Epithelial cell of esophagus (primary cell): ENCODE results near the gene CDH15.
"Not testable (repeated sequence)": the region's sequence is repeated elsewhere in the genome, so short reads cannot be mapped to it uniquely, and the experiment has no call there.

Experiments
- DNase-seq: peaks from one replicate; pipeline ENCODE4 v3.0.0; 2010; ENCODE audit warnings: low read depth
- H3K4me3 ChIP-seq: 2 replicates; pipeline ENCODE4 v1.5.1; 2011; ENCODE audit warnings: mild to moderate bottlenecking, low read length, control low read depth
- TF ChIP-seq, protein P1 (sequence below): IDR thresholded peaks from 2 replicates; pipeline ENCODE4 v1.5.1; 2011; ENCODE audit warnings: low read depth, mild to moderate bottlenecking, low read length, control low read depth, inconsistent platforms; ENCODE audit not compliant: insufficient read depth; ENCODE audit errors: missing control alignments

Gene CDH15

DNA sequence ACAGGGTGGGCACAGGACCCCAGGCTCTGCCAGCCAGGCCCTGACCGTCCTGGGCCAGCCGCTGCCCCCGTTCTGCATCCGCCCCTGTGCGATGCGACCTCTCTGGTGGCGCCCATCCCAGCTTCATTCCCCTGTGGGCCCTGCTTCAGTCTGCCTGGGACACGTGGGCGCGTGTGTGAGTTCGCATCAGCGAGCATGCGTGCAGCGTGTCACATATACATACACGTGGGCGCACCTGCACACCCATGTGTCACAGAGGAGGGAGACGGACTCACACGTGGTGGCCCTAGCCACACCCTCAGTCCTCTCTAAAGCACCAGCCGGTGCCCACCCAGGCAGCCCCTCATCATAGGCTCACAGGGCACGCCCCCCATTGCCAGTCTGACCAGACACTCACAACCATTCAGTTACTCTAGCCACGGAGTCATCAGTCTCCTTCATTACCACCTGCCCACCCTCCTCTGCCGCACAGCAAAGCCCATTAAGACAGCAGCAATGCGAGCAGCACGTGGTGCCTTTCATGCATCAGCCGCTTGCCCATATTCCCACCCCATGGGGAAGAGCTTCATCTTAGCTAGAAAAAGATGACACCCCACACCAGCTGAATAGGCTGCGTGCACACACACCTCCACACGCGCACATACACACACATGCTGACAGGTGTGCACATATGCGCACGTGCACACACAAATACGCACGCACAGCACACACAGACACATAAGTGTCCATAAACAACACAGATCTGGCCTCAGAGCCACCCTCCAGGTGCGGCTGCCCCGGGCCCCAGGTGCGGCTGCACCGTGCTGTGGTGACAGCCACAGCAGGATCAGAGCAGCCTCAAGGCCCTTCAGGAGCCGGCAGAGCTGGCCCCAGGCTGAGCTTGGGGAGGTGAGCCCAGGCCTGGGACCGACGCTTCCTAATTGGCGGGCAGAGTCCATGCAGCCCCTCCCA is 9.5 kb upstream of the CDH15 start:
- no peak overlapping the region for H3K4me3 ChIP-seq
- TF ChIP-seq, protein P1, sequence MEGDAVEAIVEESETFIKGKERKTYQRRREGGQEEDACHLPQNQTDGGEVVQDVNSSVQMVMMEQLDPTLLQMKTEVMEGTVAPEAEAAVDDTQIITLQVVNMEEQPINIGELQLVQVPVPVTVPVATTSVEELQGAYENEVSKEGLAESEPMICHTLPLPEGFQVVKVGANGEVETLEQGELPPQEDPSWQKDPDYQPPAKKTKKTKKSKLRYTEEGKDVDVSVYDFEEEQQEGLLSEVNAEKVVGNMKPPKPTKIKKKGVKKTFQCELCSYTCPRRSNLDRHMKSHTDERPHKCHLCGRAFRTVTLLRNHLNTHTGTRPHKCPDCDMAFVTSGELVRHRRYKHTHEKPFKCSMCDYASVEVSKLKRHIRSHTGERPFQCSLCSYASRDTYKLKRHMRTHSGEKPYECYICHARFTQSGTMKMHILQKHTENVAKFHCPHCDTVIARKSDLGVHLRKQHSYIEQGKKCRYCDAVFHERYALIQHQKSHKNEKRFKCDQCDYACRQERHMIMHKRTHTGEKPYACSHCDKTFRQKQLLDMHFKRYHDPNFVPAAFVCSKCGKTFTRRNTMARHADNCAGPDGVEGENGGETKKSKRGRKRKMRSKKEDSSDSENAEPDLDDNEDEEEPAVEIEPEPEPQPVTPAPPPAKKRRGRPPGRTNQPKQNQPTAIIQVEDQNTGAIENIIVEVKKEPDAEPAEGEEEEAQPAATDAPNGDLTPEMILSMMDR = no peak
- no peak for DNase-seq

DNA sequence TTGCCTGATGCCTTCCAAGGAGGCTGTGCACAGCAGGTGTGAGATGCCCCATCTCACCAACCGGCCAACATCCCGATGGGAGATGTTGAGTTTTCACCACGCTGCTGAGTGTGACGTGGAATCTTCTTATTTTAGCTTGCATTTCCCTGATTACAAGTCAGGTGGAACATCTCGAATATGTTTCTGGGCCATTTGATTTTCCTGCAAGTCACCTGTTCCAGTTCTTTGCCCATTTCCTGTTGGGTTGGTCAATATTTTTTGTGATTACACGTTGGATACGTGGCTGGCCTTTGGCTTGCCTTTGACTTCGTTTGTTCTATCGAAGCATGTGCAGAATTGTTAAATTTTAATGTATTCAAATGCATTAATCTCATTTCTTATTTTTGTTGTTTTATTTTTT is 8.3 kb upstream of the CDH15 start:
- TF ChIP-seq, protein P1 = no peak
- DNase-seq = no peak
- H3K4me3 ChIP-seq = no peak overlapping the region

DNA sequence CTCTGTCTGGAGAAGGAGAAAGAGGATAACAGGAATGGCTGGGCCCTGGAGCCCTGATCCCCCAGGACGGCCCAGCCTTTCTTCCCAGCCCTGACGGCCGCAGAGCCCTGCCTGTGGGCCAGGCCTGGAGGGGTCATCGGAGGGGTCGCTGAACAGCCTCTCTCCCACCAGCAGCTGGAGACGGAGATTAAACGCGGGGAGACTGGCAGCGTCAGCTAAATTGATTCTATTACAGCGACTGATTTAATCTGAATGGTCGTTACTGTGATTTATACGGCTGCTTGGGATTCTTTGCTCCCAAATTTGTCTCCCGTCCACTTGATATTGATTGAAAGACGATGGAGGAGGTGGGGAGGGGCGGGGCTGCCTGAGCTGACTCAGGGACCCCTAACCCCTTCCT is 7.1 kb upstream of the CDH15 start:
- TF ChIP-seq, protein P1 = no peak
- no peak overlapping the region for H3K4me3 ChIP-seq
- DNase-seq = no peak

DNA sequence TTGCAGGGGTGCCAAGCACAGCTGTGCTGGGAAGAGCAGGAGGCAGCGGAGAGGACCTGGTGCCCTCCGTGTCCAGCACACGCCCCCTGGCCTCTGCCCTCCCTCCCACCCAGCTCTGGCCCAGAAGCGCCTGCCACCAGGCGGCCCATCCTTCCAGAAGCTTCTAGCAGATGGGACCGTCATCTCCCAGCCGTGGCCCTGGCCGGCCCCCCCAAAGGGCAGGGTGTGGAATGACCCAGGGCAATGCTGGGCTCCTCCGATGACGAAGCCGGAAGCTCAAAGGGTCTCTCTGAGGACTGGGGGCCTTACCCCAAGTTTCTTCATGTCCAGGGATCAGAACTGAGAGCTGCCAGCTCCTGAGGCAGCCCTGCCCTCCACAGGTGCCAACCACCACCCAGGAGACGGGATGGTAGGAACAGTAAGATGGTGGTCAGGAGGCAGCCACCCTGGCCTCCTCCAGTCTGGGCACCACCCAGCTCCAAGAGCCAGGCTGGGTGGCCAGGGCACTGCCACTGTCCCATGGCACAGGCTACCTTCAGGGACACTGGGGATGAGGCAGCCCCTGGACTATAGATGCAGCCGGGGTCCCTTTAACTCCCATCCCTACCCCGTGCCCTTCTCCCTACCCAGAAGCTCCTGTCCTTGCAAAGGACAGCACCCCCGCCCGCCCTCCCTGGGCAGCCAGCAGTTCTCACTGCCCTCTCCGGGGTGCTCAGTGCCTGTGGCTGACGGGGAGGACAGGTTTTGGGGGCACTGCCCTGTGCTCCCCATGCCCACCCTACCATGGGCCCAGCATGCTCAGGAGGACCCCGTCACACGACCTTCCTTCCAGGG is 6.5 kb upstream of the CDH15 start:
- no peak overlapping the region for H3K4me3 ChIP-seq
- TF ChIP-seq, protein P1 = no peak
- no peak for DNase-seq

DNA sequence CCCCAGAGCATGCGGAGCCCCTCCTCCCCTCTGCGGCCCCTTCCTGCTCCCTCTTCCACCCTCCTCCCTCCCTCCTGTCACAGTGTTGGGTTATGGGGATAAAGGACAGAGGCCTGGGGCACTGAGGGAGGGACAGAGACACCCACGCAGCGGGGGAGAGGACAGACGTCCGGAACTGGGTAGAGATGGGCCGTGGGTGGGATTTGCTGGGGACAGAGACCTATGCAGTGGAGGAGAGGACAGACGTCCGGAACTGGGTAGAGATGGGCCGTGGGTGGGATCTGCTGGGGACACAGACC is 5.9 kb upstream of the CDH15 start:
- H3K4me3 ChIP-seq, DNase-seq: not testable (repeated sequence)

DNA sequence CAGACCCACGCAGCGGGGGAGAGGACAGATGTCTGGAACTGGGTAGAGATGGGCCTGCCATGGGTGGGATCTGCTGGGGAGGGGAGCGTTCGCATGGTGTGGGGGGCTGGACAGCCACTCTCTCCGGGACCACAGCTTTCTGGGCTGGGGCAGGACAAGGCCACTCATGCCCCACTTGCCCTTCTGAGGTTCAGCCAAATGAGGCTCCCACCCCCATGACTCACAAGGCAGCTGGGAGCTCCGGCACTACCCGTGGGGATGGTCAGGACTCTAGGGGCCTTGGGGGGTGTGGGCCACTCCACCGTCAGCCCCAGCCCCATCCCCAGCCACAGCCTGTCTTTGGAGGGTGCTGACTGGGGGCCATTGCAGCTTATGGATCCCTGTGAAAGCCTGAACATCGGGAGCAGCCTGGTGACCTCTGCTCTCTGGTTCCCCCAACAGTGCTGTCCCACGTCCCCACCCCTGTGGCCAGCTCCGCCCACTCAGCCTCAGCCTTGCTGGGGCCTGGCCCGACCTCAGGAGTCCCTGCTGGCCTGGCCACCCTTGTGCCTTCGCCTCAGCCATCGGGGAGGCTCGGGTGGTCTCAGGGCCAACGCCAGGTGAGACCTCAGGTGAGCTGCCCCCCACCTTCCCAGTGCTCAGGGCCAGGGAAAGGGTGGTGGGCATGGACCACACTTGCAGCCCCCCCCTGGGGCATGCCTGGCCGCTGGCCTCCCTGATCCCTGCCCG is 4.7 kb upstream of the CDH15 start:
- no peak overlapping the region for H3K4me3 ChIP-seq
- TF ChIP-seq, protein P1 = no peak
- no peak for DNase-seq

DNA sequence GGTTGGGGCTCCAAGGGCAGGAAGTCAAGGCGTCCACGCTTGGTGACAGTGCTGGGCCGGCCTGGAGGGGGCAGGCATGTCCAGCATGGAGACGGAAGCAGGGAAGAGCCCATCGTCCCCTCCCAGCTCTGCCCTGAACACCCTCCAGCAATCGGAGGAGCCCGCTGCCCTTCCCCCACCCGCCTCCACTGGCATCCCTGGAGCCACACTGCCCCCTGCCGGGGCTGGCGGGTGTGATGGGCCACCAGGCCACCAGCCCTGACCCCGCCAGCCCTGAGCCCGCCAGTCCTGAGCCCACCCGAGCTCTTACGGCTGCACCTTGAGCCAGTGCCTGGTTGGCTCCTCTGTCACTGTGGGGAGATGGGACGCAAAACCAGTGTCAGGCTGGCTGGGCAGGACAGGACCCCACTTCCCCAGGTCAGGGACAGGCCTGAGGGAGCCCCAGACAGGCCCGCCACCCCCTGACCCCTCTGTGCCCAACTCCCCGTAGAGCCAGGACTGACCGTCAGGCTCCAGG is 4.1 kb upstream of the CDH15 start:
- DNase-seq = peak; percentile 58
- TF ChIP-seq, protein P1 = peak; percentile 78
- H3K4me3 ChIP-seq = no peak overlapping the region
